ENCODE data around the gene CCDC159. TPM values are rescaled to one million over a fixed set of nuclear protein-coding genes. Genes with fewer than 3 reads are reported as not detected.

CCDC159 gene
- total RNA-seq, 1 donor from 2014 or later: 1.8 TPM

GRCh38 chr19:11373885-11374432, 27.6 kb downstream of the CCDC159 start:
- TF ChIP-seq CTCF (IDR thresholded peaks at IDR 0.05) (no peak), EZH2 (IDR thresholded peaks at IDR 0.05) (no peak), EZH2phosphoT487 (IDR thresholded peaks at IDR 0.05) (no peak)
- H4K20me1 ChIP-seq (ENCODE audit: low read depth): peaks cover 24% of the 10 kb centered on the region
- no peak overlapping the region for H3K27ac ChIP-seq
- no peak overlapping the region for H3K9ac ChIP-seq
- no peaks in the 10 kb centered on the region for H3K27me3 ChIP-seq
- peaks cover 19% of the 10 kb centered on the region for H3F3A ChIP-seq (ENCODE audit: low read depth)
- no peaks in the 10 kb centered on the region for H3K79me2 ChIP-seq (ENCODE audit: low read depth)
- no peak for DNase-seq (ENCODE audit: low spot score)
- peak overlapping the region; percentile 70 for H3K4me3 ChIP-seq
- Mint-ChIP-seq H3K27ac (no peak overlapping the region), H3K9me3 (no peaks in the 10 kb centered on the region), H3K36me3 (peaks cover 5% of the 10 kb centered on the region), H3K27me3 (ENCODE audit: insufficient read depth, low read depth) (peaks cover 3% of the 10 kb centered on the region), H3K4me3 (no peak overlapping the region), H3K4me1 (peaks cover 19% of the 10 kb centered on the region)
- peak overlapping the region; percentile 27 for H2AFZ ChIP-seq (replicated peaks)
- peaks cover 6% of the 10 kb centered on the region for H3K4me1 ChIP-seq
- no peaks in the 10 kb centered on the region for H3K36me3 ChIP-seq
- H3K9me3 ChIP-seq (ENCODE audit: low read depth): no peaks in the 10 kb centered on the region
- peak overlapping the region; percentile 67 for H3K4me2 ChIP-seq

- H3K4me1 Mint-ChIP-seq: peaks cover 19% of the 10 kb centered on the region
- peaks cover 5% of the 10 kb centered on the region for H3K36me3 Mint-ChIP-seq
- TF ChIP-seq EZH2phosphoT487 (IDR thresholded peaks at IDR 0.05): no peak
- TF ChIP-seq EZH2 (IDR thresholded peaks at IDR 0.05): no peak
- no peak for TF ChIP-seq CTCF (IDR thresholded peaks at IDR 0.05)
- H3K4me3 ChIP-seq: peak within 1 kb of the TSS; percentile 70
- peaks cover 6% of the 10 kb centered on the region for H3K4me1 ChIP-seq
- peaks cover 21% of the 10 kb centered on the region for H3F3A ChIP-seq (ENCODE audit: low read depth)
- no peaks in the 10 kb centered on the region for H3K9me3 ChIP-seq (ENCODE audit: low read depth)
- no peaks in the 10 kb centered on the region for H3K27me3 ChIP-seq
- peak within 1 kb of the TSS; percentile 70 for H3K4me2 ChIP-seq
- H3K27ac Mint-ChIP-seq: peak within 1 kb of the TSS; percentile 58
- peaks cover 3% of the 10 kb centered on the region for H3K27me3 Mint-ChIP-seq (ENCODE audit: insufficient read depth, low read depth)
- DNase-seq (ENCODE audit: low spot score): peak; percentile 99
- no peaks in the 10 kb centered on the region for H3K36me3 ChIP-seq
- H3K9me3 Mint-ChIP-seq: no peaks in the 10 kb centered on the region
- peak within 1 kb of the TSS; percentile 5 for H3K27ac ChIP-seq
- H2AFZ ChIP-seq (replicated peaks): peak within 1 kb of the TSS; percentile 89
- H3K9ac ChIP-seq: peak within 1 kb of the TSS; percentile 44
- H3K4me3 Mint-ChIP-seq: no peak within 1 kb of the TSS
- peaks cover 18% of the 10 kb centered on the region for H4K20me1 ChIP-seq (ENCODE audit: low read depth)
- no peaks in the 10 kb centered on the region for H3K79me2 ChIP-seq (ENCODE audit: low read depth)
Measured at GRCh38 chr19:11374433-11375142, 28.3 kb downstream of the CCDC159 start, which contains the start of gene SWSAP1. Gene SWSAP1, plus strand, starts transcription at chr19:11374666. Its CDS starts 15 bp downstream, at chr19:11374681.

- DNase-seq (ENCODE audit: low spot score): peak; percentile 59
- Mint-ChIP-seq H3K9me3 (no peaks in the 10 kb centered on the region), H3K4me3 (peak overlapping the region; percentile 78), H3K36me3 (peaks cover 5% of the 10 kb centered on the region), H3K4me1 (peaks cover 22% of the 10 kb centered on the region), H3K27me3 (ENCODE audit: insufficient read depth, low read depth) (peaks cover 3% of the 10 kb centered on the region), H3K27ac (peak overlapping the region; percentile 58)
- no peak for TF ChIP-seq EZH2phosphoT487 (IDR thresholded peaks at IDR 0.05)
- no peak for TF ChIP-seq CTCF (IDR thresholded peaks at IDR 0.05)
- no peak for TF ChIP-seq EZH2 (IDR thresholded peaks at IDR 0.05)
- Histone ChIP-seq H3K4me1 (peaks cover 6% of the 10 kb centered on the region), H3K27me3 (no peaks in the 10 kb centered on the region), H3K9me3 (ENCODE audit: low read depth) (no peaks in the 10 kb centered on the region), H3F3A (ENCODE audit: low read depth) (peaks cover 26% of the 10 kb centered on the region), H3K36me3 (no peaks in the 10 kb centered on the region), H3K9ac (no peak overlapping the region), H3K27ac (peak overlapping the region; percentile 5), H4K20me1 (ENCODE audit: low read depth) (peaks cover 11% of the 10 kb centered on the region), H3K79me2 (ENCODE audit: low read depth) (no peaks in the 10 kb centered on the region), H3K4me3 (peak overlapping the region; percentile 70), H3K4me2 (peak overlapping the region; percentile 70), H2AFZ (replicated peaks) (peak overlapping the region; percentile 1)
Measured at GRCh38 chr19:11375143-11375948, 29.0 kb downstream of the CCDC159 start.

Measured in neural progenitor cell (in vitro differentiated cells).